ENCODE results near the gene DPY30.
"Not testable (repeated sequence)": the region's sequence is repeated elsewhere in the genome, so short reads cannot be mapped to it uniquely, and the experiment has no call there.

The DPY30 gene

DNA sequence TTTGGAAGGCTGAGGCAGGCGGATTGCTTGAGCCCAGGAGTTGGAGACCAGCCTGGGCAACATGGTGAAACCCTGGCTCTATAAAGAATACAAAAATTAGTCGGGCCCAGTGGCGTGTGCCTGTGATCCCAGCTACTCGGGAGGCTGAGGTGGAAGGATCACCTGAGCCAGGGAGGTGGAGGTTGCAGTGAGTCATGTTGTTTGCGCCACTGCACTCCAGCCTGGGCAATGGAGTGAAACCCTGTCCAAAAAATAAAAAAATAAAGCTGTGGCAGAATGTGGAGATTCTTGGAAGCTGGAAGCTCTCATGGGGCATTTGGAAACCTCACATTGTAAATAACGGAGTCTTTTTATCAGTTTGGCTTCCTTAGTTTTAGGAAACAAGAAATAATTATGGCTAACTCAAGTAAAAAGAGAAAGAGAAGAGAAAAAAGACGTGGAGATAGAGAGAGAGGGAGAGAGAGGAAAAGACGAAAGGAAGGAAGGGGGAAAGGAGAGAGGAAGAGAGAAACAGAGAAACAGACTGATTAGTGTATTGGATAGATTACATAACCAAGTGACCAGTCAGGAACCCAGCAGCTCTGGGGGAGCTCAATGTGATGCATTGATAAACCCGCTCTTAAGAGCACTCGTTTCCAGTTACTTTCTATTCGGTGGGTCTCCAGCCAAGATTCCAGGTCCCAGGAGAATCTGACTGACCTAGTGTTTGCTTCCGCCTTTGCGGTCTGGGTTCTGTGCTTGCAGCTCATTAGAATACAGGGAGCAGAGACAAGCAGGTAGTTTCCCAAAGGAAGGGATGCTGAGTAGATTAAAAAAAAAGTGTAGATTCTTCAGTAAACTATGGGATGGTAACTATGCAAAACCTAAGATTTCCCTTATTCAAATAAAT lies 22.6 kb upstream of the DPY30 start:
- H3K4me3 ChIP-seq (ENCODE audit: low read depth, low read length), result peak overlapping the region; percentile 59
- DNase-seq (ENCODE audit: low read depth, low spot score), result peak; percentile 41
- in situ Hi-C loops (cut with HindIII; ENCODE audit: low sequenced_read_pairs), result no loop called here
- TF ChIP-seq, protein P1, sequence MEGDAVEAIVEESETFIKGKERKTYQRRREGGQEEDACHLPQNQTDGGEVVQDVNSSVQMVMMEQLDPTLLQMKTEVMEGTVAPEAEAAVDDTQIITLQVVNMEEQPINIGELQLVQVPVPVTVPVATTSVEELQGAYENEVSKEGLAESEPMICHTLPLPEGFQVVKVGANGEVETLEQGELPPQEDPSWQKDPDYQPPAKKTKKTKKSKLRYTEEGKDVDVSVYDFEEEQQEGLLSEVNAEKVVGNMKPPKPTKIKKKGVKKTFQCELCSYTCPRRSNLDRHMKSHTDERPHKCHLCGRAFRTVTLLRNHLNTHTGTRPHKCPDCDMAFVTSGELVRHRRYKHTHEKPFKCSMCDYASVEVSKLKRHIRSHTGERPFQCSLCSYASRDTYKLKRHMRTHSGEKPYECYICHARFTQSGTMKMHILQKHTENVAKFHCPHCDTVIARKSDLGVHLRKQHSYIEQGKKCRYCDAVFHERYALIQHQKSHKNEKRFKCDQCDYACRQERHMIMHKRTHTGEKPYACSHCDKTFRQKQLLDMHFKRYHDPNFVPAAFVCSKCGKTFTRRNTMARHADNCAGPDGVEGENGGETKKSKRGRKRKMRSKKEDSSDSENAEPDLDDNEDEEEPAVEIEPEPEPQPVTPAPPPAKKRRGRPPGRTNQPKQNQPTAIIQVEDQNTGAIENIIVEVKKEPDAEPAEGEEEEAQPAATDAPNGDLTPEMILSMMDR (IDR thresholded peaks at IDR 0.05; ENCODE audit: low read depth, low read length), result no peak

GRCh38 chr2:32061430-32061829 lies 21.8 kb upstream of the DPY30 start:
- H3K4me3 ChIP-seq (ENCODE audit: low read depth, low read length), result no peak overlapping the region
- DNase-seq (ENCODE audit: low read depth, low spot score), result no peak
- TF ChIP-seq, protein P1 (IDR thresholded peaks at IDR 0.05; ENCODE audit: low read depth, low read length), result no peak
- in situ Hi-C loops (cut with HindIII; ENCODE audit: low sequenced_read_pairs), result no loop called here

GRCh38 chr2:32060266-32060665 lies 20.7 kb upstream of the DPY30 start:
- in situ Hi-C loops (cut with HindIII; ENCODE audit: low sequenced_read_pairs), result no loop called here
- H3K4me3 ChIP-seq (ENCODE audit: low read depth, low read length), result no peak overlapping the region
- TF ChIP-seq, protein P1 (IDR thresholded peaks at IDR 0.05; ENCODE audit: low read depth, low read length), result no peak
- no peak for DNase-seq (ENCODE audit: low read depth, low spot score)

- TF ChIP-seq, protein P1 (IDR thresholded peaks at IDR 0.05; ENCODE audit: low read depth, low read length), result no peak
- H3K4me3 ChIP-seq (ENCODE audit: low read depth, low read length), result no peak overlapping the region
- peak; percentile 13 for DNase-seq (ENCODE audit: low read depth, low spot score)
- in situ Hi-C loops (cut with HindIII; ENCODE audit: low sequenced_read_pairs), result no loop called here
These were observed 18.5 kb upstream of the DPY30 start for GRCh38 chr2:32058130-32058529.

DNA sequence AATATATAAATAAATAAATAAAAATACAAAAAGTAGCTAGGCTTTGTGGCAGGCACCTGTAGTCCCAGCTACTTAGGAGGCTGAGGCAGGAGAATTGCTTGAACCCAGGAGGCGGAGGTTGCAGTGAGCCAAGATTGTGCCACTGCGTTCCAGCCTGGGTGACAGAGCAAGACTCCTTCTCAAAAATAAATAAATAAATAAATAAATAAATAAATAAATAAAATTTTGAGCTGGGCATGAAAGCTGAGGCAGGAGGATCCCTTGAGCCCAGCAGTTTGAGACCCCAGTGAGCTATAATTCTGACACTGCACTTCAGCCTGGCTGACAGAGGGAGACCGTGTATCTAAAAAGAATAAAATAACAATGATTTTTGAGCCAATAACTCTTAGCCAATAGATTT lies 15.0 kb upstream of the DPY30 start:
- H3K4me3 ChIP-seq (ENCODE audit: low read depth, low read length); DNase-seq (ENCODE audit: low read depth, low spot score); in situ Hi-C loops (cut with HindIII; ENCODE audit: low sequenced_read_pairs): not testable (repeated sequence)

- no peak overlapping the region for H3K4me3 ChIP-seq (ENCODE audit: low read depth, low read length)
- in situ Hi-C loops (cut with HindIII; ENCODE audit: low sequenced_read_pairs), result no loop called here
- TF ChIP-seq, protein P1 (IDR thresholded peaks at IDR 0.05; ENCODE audit: low read depth, low read length), result no peak
- no peak for DNase-seq (ENCODE audit: low read depth, low spot score)
These were observed 12.3 kb upstream of the DPY30 start for GRCh38 chr2:32051836-32052439.

DNA sequence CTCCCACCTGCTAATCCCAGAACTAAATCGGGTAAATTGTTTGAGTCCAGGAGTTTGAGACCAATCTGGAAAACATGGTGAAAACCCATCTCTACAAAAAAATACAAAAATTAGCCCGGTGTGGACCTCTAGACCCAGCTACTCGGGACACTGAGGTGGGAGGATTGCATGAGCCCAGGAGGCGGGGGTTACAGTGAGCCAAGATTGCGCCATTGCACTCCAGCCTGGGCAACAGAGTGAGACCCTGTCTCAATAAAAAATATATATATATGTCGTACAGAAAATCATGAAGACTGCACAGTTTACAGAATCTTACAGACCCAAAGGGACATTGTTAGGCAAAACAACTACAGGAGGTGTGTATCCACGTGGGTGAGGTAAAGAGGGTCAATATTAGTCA lies 4.0 kb upstream of the DPY30 start:
- in situ Hi-C loops (cut with HindIII; ENCODE audit: low sequenced_read_pairs), result no loop called here
- no peak for DNase-seq (ENCODE audit: low read depth, low spot score)
- TF ChIP-seq, protein P1 (IDR thresholded peaks at IDR 0.05; ENCODE audit: low read depth, low read length), result no peak
- no peak overlapping the region for H3K4me3 ChIP-seq (ENCODE audit: low read depth, low read length)

DNA sequence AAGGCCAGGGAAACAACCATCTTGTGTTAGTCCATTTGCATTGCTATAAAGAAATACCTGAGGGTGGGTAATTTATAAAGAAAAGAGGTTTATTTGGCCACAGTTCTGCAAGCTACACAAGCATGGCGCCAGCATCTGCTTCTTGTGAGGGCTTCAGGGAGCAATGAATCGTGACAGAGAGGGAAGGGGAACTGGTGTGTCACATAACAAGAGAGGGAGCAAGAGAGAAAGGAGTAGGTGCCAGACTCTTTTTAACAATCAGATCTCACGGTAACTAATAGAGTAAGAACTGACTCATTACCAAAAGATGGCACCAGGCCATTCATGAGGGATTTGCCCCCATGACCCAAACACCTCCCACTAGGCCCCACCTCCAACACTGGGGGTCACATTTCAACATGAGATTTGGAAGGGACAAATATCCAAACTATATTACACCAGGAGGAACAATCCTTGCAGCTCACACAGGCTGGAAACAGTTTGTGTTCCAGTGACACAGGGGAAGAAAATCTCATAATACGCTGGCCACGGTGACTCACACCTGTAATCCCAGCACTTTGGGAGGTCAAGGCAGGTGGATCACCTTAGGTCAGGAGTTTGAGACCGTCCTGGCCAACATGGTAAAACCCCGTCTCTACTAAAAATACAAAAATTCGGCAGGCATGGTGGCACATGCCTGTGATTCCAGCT lies 5.3 kb downstream of the DPY30 start:
- DNase-seq (ENCODE audit: low read depth, low spot score), result peak; percentile 12

DNA sequence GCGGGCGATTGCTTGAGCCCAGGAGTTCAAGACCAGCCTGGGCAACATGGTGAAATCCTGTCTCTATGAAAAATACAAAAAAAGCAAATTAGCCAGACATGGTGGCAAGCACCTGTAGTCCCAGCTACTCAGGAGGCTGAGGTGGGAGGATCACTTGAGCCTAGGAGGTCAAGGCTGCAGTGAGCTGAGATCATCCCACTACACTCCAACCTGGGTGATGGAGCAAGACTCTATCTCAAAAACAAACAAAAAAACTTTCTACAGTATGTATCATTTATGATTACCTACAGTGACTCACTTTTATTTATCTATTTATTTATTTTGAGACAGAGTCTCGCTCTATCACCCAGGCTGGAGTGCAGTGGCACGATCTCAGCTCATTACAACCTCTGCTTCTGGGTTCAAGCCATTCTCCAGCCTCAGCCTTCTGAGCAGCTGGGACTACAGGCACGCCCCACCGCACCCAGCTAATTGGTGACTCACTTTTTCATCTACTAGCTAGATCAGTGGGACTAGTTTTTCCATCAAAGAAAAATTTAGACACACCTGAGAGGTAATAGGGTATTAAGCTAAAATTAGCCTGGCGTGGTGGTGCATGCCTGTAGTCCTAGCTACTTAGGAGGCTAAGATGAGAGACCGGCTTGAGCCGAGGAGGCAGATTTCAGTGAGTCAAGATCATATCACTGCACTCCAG lies 20.7 kb downstream of the DPY30 start:
- DNase-seq (ENCODE audit: low read depth, low spot score), result not testable (repeated sequence)

More for the DNA sequence above, 5.3 kb downstream of the DPY30 start:
- in situ Hi-C loops (cut with HindIII; ENCODE audit: low sequenced_read_pairs); H3K4me3 ChIP-seq (ENCODE audit: low read depth, low read length): not testable (repeated sequence)

More for the DNA sequence above, 20.7 kb downstream of the DPY30 start:
- H3K4me3 ChIP-seq (ENCODE audit: low read depth, low read length); in situ Hi-C loops (cut with HindIII; ENCODE audit: low sequenced_read_pairs): not testable (repeated sequence)
